ENCODE data around the gene BAMBI.

BAMBI gene

DNA sequence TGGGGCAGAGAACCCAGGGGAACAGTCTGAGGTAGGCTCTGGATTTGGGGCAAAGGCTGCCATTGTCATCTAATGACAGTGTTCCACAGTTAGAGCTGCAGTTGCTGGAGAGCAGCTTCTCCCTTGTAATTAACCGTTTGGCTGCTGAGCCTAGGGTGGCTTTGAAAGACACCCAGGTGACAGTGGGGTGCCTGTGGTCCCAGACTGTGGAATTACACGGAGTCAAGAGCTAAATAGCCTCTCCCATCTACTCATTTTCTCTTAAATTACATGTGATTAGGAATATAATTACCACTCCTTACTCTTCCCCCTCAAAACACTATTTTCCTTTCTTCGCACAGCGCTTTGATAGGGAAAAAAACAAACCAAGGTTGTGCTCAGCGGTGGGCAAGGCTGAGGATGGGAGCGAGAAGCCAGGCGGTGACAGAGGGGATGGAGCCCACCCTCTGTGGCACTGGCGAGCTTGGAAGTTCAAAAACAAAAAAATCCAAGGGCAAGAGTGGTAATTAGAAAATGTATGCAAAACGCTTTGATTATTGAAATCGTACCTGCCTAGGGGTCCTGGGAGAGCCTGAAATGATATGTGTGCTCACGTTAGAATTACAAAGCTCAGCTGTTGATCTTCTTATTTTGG is 44.1 kb downstream of the BAMBI start:
- no peak for DNase-seq
- CTCF ChIA-PET, result interaction anchor here (0.6 kb wide), 1 partner anchor 361 kb away, joined by 3 read pairs; no protein-coding TSS in a partner anchor
- Mint-ChIP-seq H3K27me3 (peaks cover 44% of the 10 kb centered on the region), H3K4me1 (peaks cover 2% of the 10 kb centered on the region), H3K27ac (no peak overlapping the region), H3K36me3 (no peaks in the 10 kb centered on the region), H3K9me3 (no peaks in the 10 kb centered on the region), H3K4me3 (no peak overlapping the region)

DNA sequence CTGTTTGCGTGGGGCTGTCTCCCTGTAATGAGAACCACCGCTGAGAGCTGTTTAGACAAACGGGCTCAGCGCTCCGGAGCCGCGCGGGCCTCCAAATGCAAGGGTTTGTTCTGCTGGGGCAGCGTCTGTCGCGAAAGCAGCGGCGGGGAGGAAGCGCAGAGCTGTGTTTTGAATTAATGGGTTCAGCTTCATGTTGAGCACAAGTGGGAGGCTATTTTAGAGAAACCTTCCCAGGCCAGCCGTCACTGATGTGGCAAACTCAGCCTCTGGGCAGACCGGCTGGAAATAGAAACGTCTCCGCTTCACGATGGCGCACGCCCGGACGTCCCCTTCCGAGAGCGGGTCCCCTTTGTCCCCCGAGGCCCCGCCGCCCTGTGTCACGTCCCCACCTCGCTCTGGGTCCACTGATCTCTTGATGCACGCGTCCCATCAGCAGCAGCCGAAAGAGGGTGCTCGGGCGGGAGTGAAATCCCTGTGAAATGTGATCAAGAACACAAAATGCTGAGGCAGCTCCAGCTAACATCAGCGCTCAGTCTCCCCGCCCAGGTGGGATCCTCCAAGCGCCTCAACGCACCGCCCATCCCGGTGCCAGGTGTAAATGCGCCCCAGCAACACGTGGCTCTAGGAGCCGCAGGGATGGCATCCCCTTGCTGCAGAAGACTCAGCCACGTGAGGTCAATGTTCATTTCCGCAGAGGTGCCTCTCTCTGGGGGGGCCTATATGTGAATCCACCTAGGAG is 44.9 kb downstream of the BAMBI start:
- Mint-ChIP-seq H3K4me3 (peak overlapping the region; percentile 23), H3K27ac (no peak overlapping the region)
- DNase-seq, result no peak

DNA sequence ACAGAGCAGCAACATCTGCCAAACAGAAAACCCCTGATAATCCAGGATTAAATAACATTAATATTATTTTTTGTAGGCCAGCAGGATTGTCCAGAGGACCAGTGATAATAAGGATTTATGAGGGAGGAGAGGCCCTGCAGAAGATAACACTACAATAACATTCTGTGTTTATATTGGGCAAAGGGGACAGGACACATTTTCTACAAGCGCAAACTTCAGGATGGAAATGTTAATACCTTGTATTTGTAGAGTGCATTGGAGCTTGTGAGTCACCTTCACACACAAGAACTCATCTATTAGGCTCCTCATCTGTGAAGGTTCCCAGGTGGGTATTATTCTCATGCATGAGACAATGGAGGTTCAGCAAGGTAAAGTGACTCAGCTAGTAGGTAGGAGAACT is 51.0 kb downstream of the BAMBI start:
- Mint-ChIP-seq H3K27me3 (no peaks in the 10 kb centered on the region), H3K4me1 (no peaks in the 10 kb centered on the region), H3K36me3 (no peaks in the 10 kb centered on the region), H3K27ac (no peak overlapping the region), H3K9me3 (peaks cover 8% of the 10 kb centered on the region), H3K4me3 (no peak overlapping the region)
- DNase-seq, result no peak
- CTCF ChIA-PET, result no interaction called here

More for the DNA sequence above, 44.9 kb downstream of the BAMBI start:
- no peaks in the 10 kb centered on the region for H3K9me3 Mint-ChIP-seq
- H3K27me3 Mint-ChIP-seq, result peaks cover 44% of the 10 kb centered on the region
- no peaks in the 10 kb centered on the region for H3K36me3 Mint-ChIP-seq
- peaks cover 2% of the 10 kb centered on the region for H3K4me1 Mint-ChIP-seq
- CTCF ChIA-PET, result no interaction called here

DNA sequence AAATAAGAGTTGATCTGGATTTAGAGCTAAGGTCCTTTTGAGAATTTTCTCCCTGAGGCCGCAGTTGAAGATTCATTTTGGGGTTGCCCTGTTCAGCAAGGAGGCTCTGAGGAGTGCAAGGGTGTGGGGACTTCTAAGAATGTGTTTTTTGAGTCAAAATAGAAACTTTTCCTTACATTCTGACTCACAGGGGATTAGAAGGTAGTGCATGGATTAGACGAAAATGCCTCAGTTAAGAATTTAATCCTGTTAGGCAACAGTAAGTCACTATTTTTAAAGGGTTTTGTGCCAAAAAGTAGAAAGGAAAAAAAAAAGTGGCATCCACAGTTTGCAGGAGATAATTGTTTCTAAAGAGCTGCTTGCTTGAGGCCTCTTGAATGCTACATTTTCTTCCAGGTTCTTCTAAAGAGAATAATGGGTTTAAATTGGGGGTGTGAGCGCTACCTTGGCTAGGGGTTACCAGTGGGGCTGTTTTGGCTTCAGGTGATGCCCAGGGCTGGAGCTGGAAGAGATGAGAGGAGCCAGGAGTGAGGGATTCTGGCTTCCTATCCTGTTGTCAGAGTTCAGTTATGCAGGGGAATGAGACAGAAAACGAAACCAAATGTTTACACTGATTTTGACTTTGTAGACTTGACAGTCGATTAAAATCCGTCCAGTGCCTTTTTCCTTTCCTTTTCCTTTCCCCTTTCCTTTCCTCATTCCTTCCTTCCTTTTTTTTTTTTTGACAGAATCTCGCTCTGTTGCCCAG is 52.9 kb downstream of the BAMBI start:
- DNase-seq, result no peak
- H3K4me1 Mint-ChIP-seq, result no peaks in the 10 kb centered on the region
- H3K36me3 Mint-ChIP-seq, result no peaks in the 10 kb centered on the region
- H3K4me3 Mint-ChIP-seq, result no peak overlapping the region
- CTCF ChIA-PET, result no interaction called here
- H3K9me3 Mint-ChIP-seq, result peaks cover 12% of the 10 kb centered on the region
- H3K27ac Mint-ChIP-seq, result no peak overlapping the region
- H3K27me3 Mint-ChIP-seq, result no peaks in the 10 kb centered on the region

DNA sequence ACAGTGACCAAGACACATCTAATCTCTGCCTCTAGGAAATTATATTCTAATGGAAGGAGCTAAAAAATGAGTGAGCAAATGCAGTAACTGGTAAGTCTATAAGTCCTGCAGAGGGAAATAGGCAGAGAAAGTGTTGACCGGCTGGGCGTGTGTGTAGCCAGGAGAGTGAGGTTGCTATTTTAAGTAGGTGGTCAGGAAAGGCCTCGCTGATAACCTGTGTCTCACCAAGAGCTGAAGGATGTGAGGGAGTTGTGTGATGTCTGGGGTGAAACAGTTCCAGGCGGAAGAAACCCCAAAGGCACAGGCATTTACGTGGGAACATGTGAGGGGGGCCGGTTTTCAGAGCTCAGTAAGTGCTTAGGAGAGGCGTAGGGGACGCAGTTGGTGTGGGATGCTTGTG is 54.8 kb downstream of the BAMBI start:
- H3K27ac Mint-ChIP-seq, result no peak overlapping the region
- CTCF ChIA-PET, result no interaction called here
- H3K4me1 Mint-ChIP-seq, result no peaks in the 10 kb centered on the region
- no peaks in the 10 kb centered on the region for H3K36me3 Mint-ChIP-seq
- peaks cover 12% of the 10 kb centered on the region for H3K9me3 Mint-ChIP-seq
- H3K4me3 Mint-ChIP-seq, result no peak overlapping the region
- no peak for DNase-seq
- no peaks in the 10 kb centered on the region for H3K27me3 Mint-ChIP-seq

All from activated naive CD4-positive, alpha-beta T cell treated with anti-CD3 and anti-CD28 coated beads, Interleukin-2, amount 10 ng/mL, durations not matched to agents 7 days and 5 days (primary cell).